Naive thymus-derived CD4-positive, alpha-beta T cell (primary cell): Measurements from ENCODE around the gene LAMA3. TPM values are rescaled to one million over a fixed set of nuclear protein-coding genes. Genes with fewer than 3 reads are reported as not detected.

Experiments
- ATAC-seq: fragments of 150-1000 bp; cut with Tn5 transposase; 2 replicates; pipeline ENCODE4 v1.10.0; 2021; ENCODE audit warnings: mild to moderate bottlenecking, moderate library complexity
- CTCF ChIA-PET: fragments of 350-600 bp; sonication (Branson Sonifier 250); formaldehyde crosslinking; loops from one replicate; lab custom pipeline; 2021; ENCODE audit warnings: antibody characterized with exemption; lab: Charles Lee
- POLR2A ChIA-PET: fragments of 350-600 bp; sonication (Branson Sonifier 250); formaldehyde crosslinking; loops from one replicate; lab custom pipeline; 2021; ENCODE audit warnings: antibody characterized with exemption, inconsistent platforms; lab: Charles Lee
- DNase-seq, 9 donors: peaks; one replicate each; pipeline versions ENCODE4 v3.0.0 to v3.0.0-alpha.2; 2020 to 2022; ENCODE audit warnings: mixed read lengths in 1 of 9
- H3K27ac ChIP-seq: one replicate; pipeline ENCODE4 v1.7.0; 2013; ENCODE audit warnings: mild to moderate bottlenecking, low read depth, low read length, moderate library complexity
- H3K27me3 ChIP-seq, 2 donors: one replicate each; pipeline ENCODE4 v1.7.0; 2013; ENCODE audit warnings: low read length in 2 of 2, mild to moderate bottlenecking in 2 of 2, moderate library complexity in 2 of 2; ENCODE audit not compliant: control insufficient read depth in 2 of 2, insufficient read depth in 2 of 2
- H3K36me3 ChIP-seq, 3 experiments: 1 replicate in 2 of 3; 2 replicates in 1 of 3; pipeline ENCODE4 v1.7.0; 2013; ENCODE audit warnings: low read length in 3 of 3, mild to moderate bottlenecking in 3 of 3, moderate library complexity in 1 of 3; ENCODE audit not compliant: insufficient read depth in 3 of 3, control insufficient read depth in 2 of 3
- H3K4me1 ChIP-seq, 2 donors: one replicate each; pipeline ENCODE4 v1.7.0; 2013; ENCODE audit warnings: low read length in 2 of 2, mild to moderate bottlenecking in 2 of 2, moderate library complexity in 1 of 2; ENCODE audit not compliant: control insufficient read depth in 2 of 2, insufficient read depth in 2 of 2
- H3K4me3 ChIP-seq: 2 replicates; pipeline ENCODE4 v1.7.0; 2013; ENCODE audit warnings: mild to moderate bottlenecking, low read length
- H3K9me3 ChIP-seq, 3 experiments: 1 replicate in 2 of 3; 2 replicates in 1 of 3; pipeline ENCODE4 v1.7.0; 2013; ENCODE audit warnings: low read length in 3 of 3; ENCODE audit not compliant: control insufficient read depth in 2 of 3
- H3K27ac Mint-ChIP-seq, 9 donors: one replicate each; pipeline ENCODE4 v1.8.0; 2020 to 2022; ENCODE audit warnings: mixed read lengths in 9 of 9, mild to moderate bottlenecking in 8 of 9, moderate library complexity in 5 of 9, inconsistent platforms in 2 of 9
- H3K27me3 Mint-ChIP-seq, 5 donors: one replicate each; pipeline ENCODE4 v1.8.0; 2021 to 2022; ENCODE audit warnings: mixed read lengths in 5 of 5, mild to moderate bottlenecking in 1 of 5
- H3K36me3 Mint-ChIP-seq, 5 donors: one replicate each; pipeline ENCODE4 v1.8.0; 2020 to 2022; ENCODE audit warnings: mixed read lengths in 5 of 5, mild to moderate bottlenecking in 3 of 5, inconsistent platforms in 1 of 5
- H3K4me1 Mint-ChIP-seq, 7 donors: one replicate each; pipeline ENCODE4 v1.8.0; 2020 to 2022; ENCODE audit warnings: mixed read lengths in 7 of 7, mild to moderate bottlenecking in 3 of 7, inconsistent platforms in 1 of 7
- H3K4me3 Mint-ChIP-seq, 10 donors: one replicate each; pipeline ENCODE4 v1.8.0; 2020 to 2022; ENCODE audit warnings: mild to moderate bottlenecking in 10 of 10, mixed read lengths in 10 of 10, moderate library complexity in 6 of 10, inconsistent platforms in 2 of 10
- H3K9me3 Mint-ChIP-seq, 11 donors: one replicate each; pipeline ENCODE4 v1.8.0; 2020 to 2022; ENCODE audit warnings: mixed read lengths in 11 of 11, mild to moderate bottlenecking in 4 of 11, inconsistent platforms in 1 of 11, moderate library complexity in 1 of 11
- intact Hi-C, 2 donors: fragments of 100-400 bp; cut with micrococcal nuclease; formaldehyde crosslinking; loops; one replicate each; pipeline ENCODE4 v1.15.1; 2023
- polyA plus RNA-seq, 2 donors: library from polyadenylated mRNA; unstranded; fragments of 300-500 nt; fragmentation: Illumina TruSeq; gene quantifications; one replicate each; pipeline ENCODE4 v1.2.3, GENCODE V29; 2021
- total RNA-seq, 6 experiments: library from RNA in 5 of 6; stranded (reverse) in 5 of 6; gene quantifications; 1 replicate in 5 of 6; 2 replicates in 1 of 6; pipeline ENCODE4 v1.2.3 and lab custom pipeline; 2021 to 2026

Gene LAMA3
- total and polyA plus RNA-seq, 7 experiments from 2014 or later = 0.22 TPM; not detected in 6

DNA sequence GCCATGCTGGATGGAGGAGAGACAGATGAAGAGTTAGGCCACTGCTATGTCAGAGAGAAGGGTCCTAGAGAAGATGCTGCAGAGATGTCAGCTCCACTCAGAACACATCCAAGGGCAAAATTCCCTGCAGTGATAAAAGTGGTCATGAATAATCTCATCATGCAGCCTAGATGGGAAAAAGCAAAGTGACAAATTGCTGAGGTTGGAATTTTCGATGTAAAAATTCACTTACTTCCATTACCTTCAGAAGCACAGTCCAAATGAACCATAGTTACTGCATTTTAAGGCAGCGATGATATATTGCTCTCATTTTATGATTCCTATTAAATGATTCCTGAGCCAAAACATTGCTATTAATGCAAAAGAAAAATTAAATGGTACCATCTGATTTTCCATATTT, 43.0 kb upstream of the LAMA3 start:
- ChIA-PET POLR2A (no interaction called here), CTCF (no interaction called here)
- no peak overlapping the region for H3K27ac Mint-ChIP-seq

DNA sequence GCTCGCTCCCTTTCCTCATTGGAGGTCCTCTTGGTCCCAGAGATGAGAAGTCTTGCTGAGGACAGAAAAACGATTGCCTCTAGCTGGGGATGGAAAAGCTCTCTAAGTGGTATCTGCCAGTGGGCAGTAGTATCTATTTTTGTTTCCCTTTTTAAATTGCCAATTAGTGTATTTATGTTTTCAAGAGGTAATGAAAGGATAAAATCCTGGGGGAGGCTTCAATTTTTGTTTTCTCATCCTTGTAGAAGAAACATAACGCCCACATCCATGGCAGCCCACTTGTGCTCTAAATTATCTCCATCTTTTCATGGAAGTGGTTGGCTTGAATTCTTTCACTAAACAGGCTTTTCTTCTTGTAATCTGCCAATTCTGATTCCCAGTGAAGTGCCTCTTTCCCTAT, 40.8 kb upstream of the LAMA3 start:
- intact Hi-C loops = no loop called here
- ATAC-seq (no peak), DNase-seq (no peak)
- Mint-ChIP-seq H3K4me3 (no peak overlapping the region), H3K36me3 (no peaks in the 10 kb centered on the region), H3K27ac (no peak overlapping the region), H3K9me3 (no peaks in the 10 kb centered on the region), H3K27me3 (peaks cover 0 to 52% (median 5%) of the 10 kb centered on the region in 5 donors), H3K4me1 (peaks cover 0 to 6% (median 2%) of the 10 kb centered on the region in 7 donors)
- H3K4me1 ChIP-seq = no peaks in the 10 kb centered on the region
- H3K4me3 ChIP-seq = no peak overlapping the region
- no peaks in the 10 kb centered on the region for H3K36me3 ChIP-seq
- H3K27ac ChIP-seq = no peak overlapping the region
- POLR2A ChIA-PET = no interaction called here
- CTCF ChIA-PET = no interaction called here
- no peaks in the 10 kb centered on the region for H3K9me3 ChIP-seq
- H3K27me3 ChIP-seq = no peaks in the 10 kb centered on the region

More for the DNA sequence above, 43.0 kb upstream of the LAMA3 start:
- H3K4me3 ChIP-seq = no peak overlapping the region
- Mint-ChIP-seq H3K27me3 (peaks cover 0 to 41% (median 4%) of the 10 kb centered on the region in 5 donors), H3K4me1 (peaks cover 0 to 6% (median 2%) of the 10 kb centered on the region in 7 donors), H3K36me3 (no peaks in the 10 kb centered on the region), H3K9me3 (peaks cover 0 to 5% (median 0%) of the 10 kb centered on the region in 11 donors), H3K4me3 (no peak overlapping the region)
- no peaks in the 10 kb centered on the region for H3K4me1 ChIP-seq
- ATAC-seq (no peak), DNase-seq (no peak)
- H3K27me3 ChIP-seq = no peaks in the 10 kb centered on the region
- no peak overlapping the region for H3K27ac ChIP-seq
- H3K36me3 ChIP-seq = no peaks in the 10 kb centered on the region
- H3K9me3 ChIP-seq = no peaks in the 10 kb centered on the region
- intact Hi-C loops = no loop called here

DNA sequence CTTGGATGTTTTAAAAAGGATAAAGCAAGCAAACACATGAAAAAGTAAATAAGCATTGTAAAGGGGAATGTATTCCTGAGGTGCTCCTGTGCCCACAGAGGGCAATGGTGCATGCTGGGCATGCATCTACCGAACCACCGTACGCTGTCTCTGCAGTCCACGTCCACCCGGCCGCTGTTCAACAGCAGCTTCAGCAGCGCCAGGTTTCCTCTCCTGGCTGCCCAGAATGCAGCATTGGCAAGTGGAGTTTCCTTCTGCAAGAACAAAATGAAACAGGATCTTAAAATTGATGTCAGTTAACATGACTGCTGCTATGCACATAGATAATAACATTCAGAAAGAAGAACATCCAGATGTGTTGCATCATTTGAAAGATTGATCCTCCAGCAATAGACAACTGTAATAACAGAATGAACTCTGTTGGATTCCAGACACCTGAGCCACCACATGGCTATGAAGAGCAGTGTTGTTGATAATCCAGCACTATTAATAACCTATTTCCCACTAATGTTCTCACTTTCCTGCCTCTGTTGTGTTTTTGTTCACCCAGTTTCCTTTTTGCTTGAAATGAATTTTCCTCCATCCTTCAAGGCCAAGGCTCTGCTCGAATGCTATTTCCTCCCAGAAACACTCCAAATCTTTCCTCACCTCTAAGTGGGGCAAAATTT, 40.2 kb upstream of the LAMA3 start:
- peaks cover 0 to 47% (median 6%) of the 10 kb centered on the region in 5 donors for H3K27me3 Mint-ChIP-seq

DNA sequence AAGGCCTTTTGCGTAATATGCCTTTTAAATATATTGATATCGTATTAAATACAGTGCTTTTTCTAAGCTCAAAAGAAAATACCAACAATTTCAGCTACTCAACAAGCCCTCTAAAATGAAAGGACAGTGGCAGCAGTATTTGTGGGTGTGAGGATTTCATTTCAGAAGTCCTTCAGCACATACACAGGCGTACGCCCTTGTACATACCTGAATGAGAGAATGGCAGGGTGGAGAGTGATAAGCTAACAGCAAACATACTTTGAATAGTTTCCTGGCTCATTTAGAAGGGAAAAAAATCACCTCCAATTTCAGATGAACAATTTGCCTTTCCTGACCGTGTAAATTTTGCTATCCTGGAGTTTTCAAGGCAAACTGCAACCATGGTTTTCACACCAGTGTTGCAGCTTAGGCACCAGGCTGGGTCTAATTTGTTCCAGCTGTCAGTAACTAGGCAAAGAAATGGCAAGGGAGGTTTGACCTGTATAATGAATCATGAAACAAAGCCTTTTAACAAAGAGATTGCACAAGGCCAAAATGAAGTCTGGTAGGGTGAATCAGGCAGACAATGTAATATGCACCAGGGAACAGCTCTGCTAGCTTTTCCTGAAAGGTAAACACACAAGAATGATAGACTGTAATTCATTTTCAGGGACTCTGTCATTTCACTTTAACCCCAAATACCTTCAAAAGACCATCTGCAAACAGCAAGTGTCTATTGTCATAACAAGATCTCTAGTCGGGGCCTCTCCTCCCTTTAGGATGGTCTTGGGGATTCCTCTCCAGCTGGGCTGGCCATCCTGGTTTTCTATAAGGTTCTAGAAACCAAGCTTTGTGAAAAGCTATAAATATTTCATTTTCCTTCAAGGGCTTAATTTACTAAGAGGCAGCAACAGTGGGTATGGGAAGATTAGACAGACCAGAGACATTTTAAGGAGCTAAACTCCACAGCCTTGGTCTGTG, 38.0 kb upstream of the LAMA3 start:
- Mint-ChIP-seq H3K27ac (no peak overlapping the region), H3K4me1 (peaks cover 0 to 6% (median 2%) of the 10 kb centered on the region in 7 donors), H3K27me3 (peaks cover 0 to 33% (median 6%) of the 10 kb centered on the region in 5 donors), H3K9me3 (no peaks in the 10 kb centered on the region), H3K36me3 (no peaks in the 10 kb centered on the region), H3K4me3 (no peak overlapping the region)
- Histone ChIP-seq H3K27ac (no peak overlapping the region), H3K4me1 (no peaks in the 10 kb centered on the region), H3K4me3 (no peak overlapping the region), H3K36me3 (no peaks in the 10 kb centered on the region), H3K9me3 (no peaks in the 10 kb centered on the region), H3K27me3 (no peaks in the 10 kb centered on the region)
- no peak for DNase-seq
- ChIA-PET POLR2A (interaction anchor here (0.9 to 1.0 kb wide), 2 partner anchors 10 to 14 kb away, joined by 3 read pairs; no protein-coding TSS in a partner anchor), CTCF (no interaction called here)
- ATAC-seq = no peak
- intact Hi-C loops = no loop called here

More for the DNA sequence above, 40.2 kb upstream of the LAMA3 start:
- Histone ChIP-seq H3K27me3 (no peaks in the 10 kb centered on the region), H3K9me3 (no peaks in the 10 kb centered on the region), H3K4me1 (no peaks in the 10 kb centered on the region), H3K27ac (no peak overlapping the region), H3K36me3 (no peaks in the 10 kb centered on the region), H3K4me3 (no peak overlapping the region)
- peaks cover 0 to 6% (median 2%) of the 10 kb centered on the region in 7 donors for H3K4me1 Mint-ChIP-seq
- no peak overlapping the region for H3K4me3 Mint-ChIP-seq
- H3K27ac Mint-ChIP-seq = no peak overlapping the region
- H3K36me3 Mint-ChIP-seq = no peaks in the 10 kb centered on the region
- DNase-seq (no peak), ATAC-seq (no peak)
- POLR2A ChIA-PET = no interaction called here
- CTCF ChIA-PET = no interaction called here
- H3K9me3 Mint-ChIP-seq = no peaks in the 10 kb centered on the region
- intact Hi-C loops = no loop called here

DNA sequence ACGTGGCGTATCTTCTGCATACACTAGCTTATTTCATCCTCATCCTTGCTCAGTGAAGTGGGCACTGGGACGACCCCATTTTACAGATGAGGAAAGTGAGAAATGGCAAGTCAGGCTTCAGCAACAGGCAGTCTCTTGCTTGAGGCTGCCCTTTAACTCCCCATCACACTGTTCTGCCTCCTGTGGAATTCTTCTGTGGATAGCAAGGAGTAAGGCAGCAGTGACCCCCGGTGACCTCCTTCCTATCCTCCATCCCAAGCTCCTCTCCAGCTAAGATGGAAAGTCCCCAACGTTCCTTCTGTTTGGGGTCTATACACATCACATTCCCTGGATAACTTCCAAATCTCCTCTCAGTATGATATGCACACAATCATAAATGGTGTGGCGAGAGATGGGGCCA, 37.0 kb upstream of the LAMA3 start:
- Mint-ChIP-seq H3K4me3 (no peak overlapping the region), H3K27ac (no peak overlapping the region), H3K36me3 (no peaks in the 10 kb centered on the region), H3K27me3 (peaks cover 0 to 35% (median 11%) of the 10 kb centered on the region in 5 donors), H3K4me1 (peaks cover 0 to 6% (median 2%) of the 10 kb centered on the region in 7 donors), H3K9me3 (no peaks in the 10 kb centered on the region)
- H3K27me3 ChIP-seq = no peaks in the 10 kb centered on the region
- no peaks in the 10 kb centered on the region for H3K4me1 ChIP-seq
- no peak for DNase-seq
- POLR2A ChIA-PET = no interaction called here
- CTCF ChIA-PET = interaction anchor here (1.6 kb wide), 1 partner anchor 11 kb away, joined by 3 read pairs; no protein-coding TSS in a partner anchor
- intact Hi-C loops = no loop called here
- no peak overlapping the region for H3K4me3 ChIP-seq
- no peak for ATAC-seq
- no peaks in the 10 kb centered on the region for H3K9me3 ChIP-seq
- H3K36me3 ChIP-seq = no peaks in the 10 kb centered on the region
- H3K27ac ChIP-seq = no peak overlapping the region

DNA sequence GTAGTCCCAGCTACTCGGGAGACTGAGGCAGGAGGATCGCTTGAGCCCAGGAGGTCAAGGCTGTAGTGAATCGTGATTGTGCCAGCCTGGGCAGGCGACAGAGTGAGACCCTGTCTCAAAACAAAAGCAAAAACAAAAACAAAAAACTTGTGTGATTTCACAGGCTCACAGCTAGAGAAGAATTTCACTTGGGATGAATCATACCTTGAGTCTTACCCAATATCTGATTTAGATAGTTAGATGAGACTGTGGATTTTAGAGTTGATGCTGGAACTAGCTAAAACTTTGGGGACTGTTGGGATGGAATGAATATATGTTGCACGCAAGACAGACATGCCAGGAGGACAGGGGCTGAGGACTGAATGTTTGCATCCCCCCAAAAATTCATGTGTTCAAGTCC, 31.0 kb upstream of the LAMA3 start:
- Histone ChIP-seq H3K4me1 (peaks cover 14 to 17% of the 10 kb centered on the region in 2 donors), H3K27ac (no peak overlapping the region), H3K4me3 (no peak overlapping the region), H3K36me3 (no peaks in the 10 kb centered on the region), H3K27me3 (peaks cover 0 to 14% of the 10 kb centered on the region in 2 donors), H3K9me3 (no peaks in the 10 kb centered on the region)
- no peak for DNase-seq
- CTCF ChIA-PET = interaction anchor here (0.6 kb wide), 1 partner anchor 45 kb away, joined by 4 read pairs; no protein-coding TSS in a partner anchor
- H3K4me1 Mint-ChIP-seq = peaks cover 14 to 23% (median 21%) of the 10 kb centered on the region in 7 donors
- ATAC-seq = no peak
- peaks cover 0 to 2% (median 0%) of the 10 kb centered on the region in 11 donors for H3K9me3 Mint-ChIP-seq
- intact Hi-C loops = no loop called here
- POLR2A ChIA-PET = no interaction called here
- H3K4me3 Mint-ChIP-seq = no peak overlapping the region
- no peak overlapping the region for H3K27ac Mint-ChIP-seq
- H3K27me3 Mint-ChIP-seq = peaks cover 26 to 59% (median 35%) of the 10 kb centered on the region in 5 donors
- peaks cover 0 to 4% (median 0%) of the 10 kb centered on the region in 5 donors for H3K36me3 Mint-ChIP-seq
